GM12878 (cell line): ENCODE data around the gene FKBP14.

Experiments used
- CTCF ChIP-seq, 3 experiments: IDR thresholded peaks in 2 of 3; conservative IDR thresholded peaks in 1 of 3; 2 replicates each; pipeline ENCODE4 v1.5.1; 2011; ENCODE audit warnings: low read depth in 3 of 3, low read length in 3 of 3, mild to moderate bottlenecking in 3 of 3, control low read depth in 2 of 3, moderate library complexity in 2 of 3, inconsistent platforms in 1 of 3, mixed read lengths in 1 of 3; ENCODE audit not compliant: control insufficient read depth in 2 of 3, insufficient read depth in 1 of 3; ENCODE audit errors: extremely low read depth in 1 of 3
- MTA3 ChIP-seq: IDR thresholded peaks from 2 replicates; pipeline ENCODE4 v1.6.1; 2012; ENCODE audit warnings: low read length, inconsistent platforms, borderline replicate concordance
- POLR2A ChIP-seq: IDR thresholded peaks from 2 replicates; pipeline ENCODE4 v1.6.1; 2011; ENCODE audit warnings: low read depth, mild to moderate bottlenecking, low read length

GRCh38 chr7:30005464-30005863 lies 21.0 kb downstream of the FKBP14 start:
- TF ChIP-seq MTA3 (no peak), POLR2A (no peak), CTCF (IDR thresholded peaks at IDR 0.05 in 2 of 3, conservative IDR thresholded peaks at IDR 0.05 in 1 of 3; ENCODE audit: control insufficient read depth in 2 of 3, extremely low read depth in 1 of 3, insufficient read depth in 1 of 3, low read depth in 3 of 3, low read length in 3 of 3) (no peak)
